ENCODE measurements around the gene GOLGA6L7. TPM values are rescaled to one million over a fixed set of nuclear protein-coding genes. Genes with fewer than 3 reads are reported as not detected.

The GOLGA6L7 gene
- total RNA-seq, 2 experiments from 2014 or later: not detected

GRCh38 chr15:28878209-28878608 lies 29.8 kb upstream of the GOLGA6L7 start:
- DNase-seq: no peak
- ATAC-seq (ENCODE audit: poor library complexity): no peak
- Mint-ChIP-seq H3K27ac (no peak overlapping the region), H3K4me3 (no peak overlapping the region), H3K9me3 (no peaks in the 10 kb centered on the region), H3K27me3 (no peaks in the 10 kb centered on the region), H3K36me3 (ENCODE audit: low read depth) (no peaks in the 10 kb centered on the region), H3K4me1 (ENCODE audit: low read depth) (peaks cover 23% of the 10 kb centered on the region)
- no peak overlapping the region for H3K4me3 ChIP-seq (ENCODE audit: low read length)
- no peak for TF ChIP-seq CTCF (IDR thresholded peaks at IDR 0.05)
- POLR2A ChIA-PET: no interaction called here
- CTCF ChIA-PET: no interaction called here
- no peaks in the 10 kb centered on the region for H3K27me3 ChIP-seq (ENCODE audit: control insufficient read depth in 1 of 2, insufficient read depth in 2 of 2, low read length in 2 of 2)
- H3K27ac ChIP-seq (ENCODE audit: low read depth in 1 of 2, low read length in 2 of 2): no peak overlapping the region
- H3K9me3 ChIP-seq (ENCODE audit: control insufficient read depth in 1 of 2, insufficient read depth in 1 of 2, low read length in 2 of 2): no peaks in the 10 kb centered on the region
- H3K36me3 ChIP-seq (ENCODE audit: insufficient read depth, low read length): no peaks in the 10 kb centered on the region
- peaks cover 19% of the 10 kb centered on the region for H3K4me1 ChIP-seq (ENCODE audit: insufficient read depth, low read length)
- intact Hi-C loops (cut with DNase I, micrococcal nuclease): no loop called here

- Mint-ChIP-seq H3K27ac (no peak overlapping the region), H3K27me3 (no peaks in the 10 kb centered on the region), H3K36me3 (ENCODE audit: low read depth) (no peaks in the 10 kb centered on the region), H3K4me1 (ENCODE audit: low read depth) (peaks cover 23% of the 10 kb centered on the region), H3K4me3 (no peak overlapping the region), H3K9me3 (no peaks in the 10 kb centered on the region)
- intact Hi-C loops (cut with DNase I, micrococcal nuclease): loop anchor here in 1 of 2 experiments (1.0 kb wide), 1 partner anchor 98 kb away; no protein-coding TSS in a partner anchor
- H3K4me3 ChIP-seq (ENCODE audit: low read length): no peak overlapping the region
- ChIA-PET CTCF (no interaction called here), POLR2A (no interaction called here)
- no peaks in the 10 kb centered on the region for H3K27me3 ChIP-seq (ENCODE audit: control insufficient read depth in 1 of 2, insufficient read depth in 2 of 2, low read length in 2 of 2)
- no peak overlapping the region for H3K27ac ChIP-seq (ENCODE audit: low read depth in 1 of 2, low read length in 2 of 2)
- no peaks in the 10 kb centered on the region for H3K36me3 ChIP-seq (ENCODE audit: insufficient read depth, low read length)
- no peak for TF ChIP-seq CTCF (IDR thresholded peaks at IDR 0.05)
- H3K4me1 ChIP-seq (ENCODE audit: insufficient read depth, low read length): peaks cover 19% of the 10 kb centered on the region
- no peaks in the 10 kb centered on the region for H3K9me3 ChIP-seq (ENCODE audit: control insufficient read depth in 1 of 2, insufficient read depth in 1 of 2, low read length in 2 of 2)
- ATAC-seq (ENCODE audit: poor library complexity): no peak
- DNase-seq: no peak
Measured at GRCh38 chr15:28876845-28877185, 28.4 kb upstream of the GOLGA6L7 start.

GRCh38 chr15:28876131-28876844 lies 27.8 kb upstream of the GOLGA6L7 start:
- Mint-ChIP-seq H3K27me3 (no peaks in the 10 kb centered on the region), H3K36me3 (ENCODE audit: low read depth) (no peaks in the 10 kb centered on the region), H3K9me3 (no peaks in the 10 kb centered on the region), H3K4me3 (no peak overlapping the region), H3K4me1 (ENCODE audit: low read depth) (peaks cover 23% of the 10 kb centered on the region), H3K27ac (no peak overlapping the region)
- Histone ChIP-seq H3K4me3 (ENCODE audit: low read length) (no peak overlapping the region), H3K27ac (ENCODE audit: low read depth in 1 of 2, low read length in 2 of 2) (no peak overlapping the region), H3K9me3 (ENCODE audit: control insufficient read depth in 1 of 2, insufficient read depth in 1 of 2, low read length in 2 of 2) (no peaks in the 10 kb centered on the region), H3K36me3 (ENCODE audit: insufficient read depth, low read length) (no peaks in the 10 kb centered on the region), H3K27me3 (ENCODE audit: control insufficient read depth in 1 of 2, insufficient read depth in 2 of 2, low read length in 2 of 2) (no peaks in the 10 kb centered on the region), H3K4me1 (ENCODE audit: insufficient read depth, low read length) (peaks cover 19% of the 10 kb centered on the region)
- ChIA-PET POLR2A (interaction anchor here (0.9 kb wide), 1 partner anchor 9 kb away, joined by 4 read pairs; the partner anchor contains the start of gene APBA2), CTCF (no interaction called here)
- no peak for DNase-seq
- intact Hi-C loops (cut with DNase I, micrococcal nuclease): loop anchor here in 1 of 2 experiments (1.0 kb wide), 1 partner anchor 99 kb away; no protein-coding TSS in a partner anchor
- TF ChIP-seq CTCF (IDR thresholded peaks at IDR 0.05): no peak
- ATAC-seq (ENCODE audit: poor library complexity): peak; percentile 37

Measured in CD4-positive, alpha-beta T cell (primary cell).